ENCODE results near the gene CD300LD.

CD300LD gene

GRCh38 chr17:74545843-74546230, 46.2 kb downstream of the CD300LD start, which contains the start of gene CD300C:
TSS of gene CD300C (minus strand) at chr17:74546115. CDS start at chr17:74545782, 333 bp downstream.
- no peak for DNase-seq (ENCODE audit: low spot score)
- FAIRE-seq = peak; percentile 5

- DNase-seq (ENCODE audit: low spot score) (no peak), FAIRE-seq (peak; percentile 96)
These were observed 46.9 kb downstream of the CD300LD start for GRCh38 chr17:74544991-74545842.

- FAIRE-seq = no peak
- no peak for DNase-seq (ENCODE audit: low spot score)
These were observed 48.0 kb downstream of the CD300LD start for GRCh38 chr17:74543891-74544760.

- no peak for FAIRE-seq
- no peak for DNase-seq (ENCODE audit: low spot score)
These were observed 48.7 kb downstream of the CD300LD start for GRCh38 chr17:74543406-74543805.

GRCh38 chr17:74542727-74543383, 49.2 kb downstream of the CD300LD start:
- no peak for DNase-seq (ENCODE audit: low spot score)
- no peak for FAIRE-seq

- DNase-seq (ENCODE audit: low spot score) (no peak), FAIRE-seq (no peak)
These were observed 49.9 kb downstream of the CD300LD start for GRCh38 chr17:74542166-74542565.

- FAIRE-seq = no peak
These were observed 50.6 kb downstream of the CD300LD start for GRCh38 chr17:74541176-74542111.

GRCh38 chr17:74539281-74539820, 52.7 kb downstream of the CD300LD start:
- FAIRE-seq = no peak
- DNase-seq (ENCODE audit: low spot score) = no peak

More at GRCh38 chr17:74541176-74542111, 50.6 kb downstream of the CD300LD start:
- no peak for DNase-seq (ENCODE audit: low spot score)

- FAIRE-seq (no peak), DNase-seq (ENCODE audit: low spot score) (no peak)
These were observed 55.2 kb downstream of the CD300LD start for GRCh38 chr17:74536890-74537289.

- DNase-seq (ENCODE audit: low spot score) = no peak
- no peak for FAIRE-seq
These were observed 60.0 kb downstream of the CD300LD start for GRCh38 chr17:74532115-74532514.

GRCh38 chr17:74531231-74531761, 60.8 kb downstream of the CD300LD start, which contains the start of gene CD300LB:
TSS of gene CD300LB (minus strand) at chr17:74531475. CDS start at chr17:74531350, 125 bp downstream.
- no peak for DNase-seq (ENCODE audit: low spot score)
- no peak for FAIRE-seq

- DNase-seq (ENCODE audit: low spot score) (no peak), FAIRE-seq (no peak)
These were observed 61.3 kb downstream of the CD300LD start for GRCh38 chr17:74530831-74531150.

All from urothelium cell line (cell line).